ENCODE measurements around the gene SHB.

Gene SHB

GRCh38 chr9:38068701-38069628 is at the start of gene SHB:
SHB (minus strand) TSS chr9:38069227; CDS start chr9:38068645, 582 bp downstream.
- peak; percentile 35 for DNase-seq (ENCODE audit: low read depth)

GRCh38 chr9:38117651-38118050 is 48.6 kb upstream of the SHB start:
- no peak for DNase-seq (ENCODE audit: low read depth)

GRCh38 chr9:38114905-38115304 is 45.9 kb upstream of the SHB start:
- no peak for DNase-seq (ENCODE audit: low read depth)

GRCh38 chr9:38112456-38112855 is 43.4 kb upstream of the SHB start:
- DNase-seq (ENCODE audit: low read depth) = no peak

- DNase-seq (ENCODE audit: low read depth) = no peak
Measured at GRCh38 chr9:38112049-38112448, 43.0 kb upstream of the SHB start.

- DNase-seq (ENCODE audit: low read depth) = no peak
Measured at GRCh38 chr9:38110476-38110875, 41.4 kb upstream of the SHB start.

- DNase-seq (ENCODE audit: low read depth) = no peak
Measured at GRCh38 chr9:38109601-38110000, 40.6 kb upstream of the SHB start.

GRCh38 chr9:38108326-38108725 is 39.3 kb upstream of the SHB start:
- DNase-seq (ENCODE audit: low read depth) = no peak

- DNase-seq (ENCODE audit: low read depth) = no peak
Measured at GRCh38 chr9:38107811-38108304, 38.8 kb upstream of the SHB start.

GRCh38 chr9:38107405-38107804 is 38.4 kb upstream of the SHB start:
- DNase-seq (ENCODE audit: low read depth) = no peak

GRCh38 chr9:38106488-38106887 is 37.5 kb upstream of the SHB start:
- no peak for DNase-seq (ENCODE audit: low read depth)

GRCh38 chr9:38103340-38103739 is 34.3 kb upstream of the SHB start:
- DNase-seq (ENCODE audit: low read depth) = no peak

GRCh38 chr9:38101423-38101822 is 32.4 kb upstream of the SHB start:
- no peak for DNase-seq (ENCODE audit: low read depth)

GRCh38 chr9:38096238-38096805 is 27.3 kb upstream of the SHB start:
- no peak for DNase-seq (ENCODE audit: low read depth)

- no peak for DNase-seq (ENCODE audit: low read depth)
Measured at GRCh38 chr9:38094165-38094564, 25.1 kb upstream of the SHB start.

GRCh38 chr9:38092656-38093055 is 23.6 kb upstream of the SHB start:
- DNase-seq (ENCODE audit: low read depth) = no peak

GRCh38 chr9:38092200-38092524 is 23.1 kb upstream of the SHB start:
- no peak for DNase-seq (ENCODE audit: low read depth)

- DNase-seq (ENCODE audit: low read depth) = no peak
Measured at GRCh38 chr9:38091310-38092199, 22.5 kb upstream of the SHB start.

GRCh38 chr9:38090170-38090569 is 21.1 kb upstream of the SHB start:
- DNase-seq (ENCODE audit: low read depth) = no peak

- DNase-seq (ENCODE audit: low read depth) = no peak
Measured at GRCh38 chr9:38089387-38090165, 20.5 kb upstream of the SHB start.

- DNase-seq (ENCODE audit: low read depth) = peak; percentile 26
Measured at GRCh38 chr9:38088006-38088925, 19.2 kb upstream of the SHB start.
